Activated CD8-positive, alpha-beta T cell treated with anti-CD3 and anti-CD28 coated beads for 36 hours (primary cell): ENCODE results near the gene KCNJ6. TPM values are rescaled to one million over a fixed set of nuclear protein-coding genes. Genes with fewer than 3 reads are reported as not detected.

Experiments used
- ATAC-seq: fragments of 200-7000 bp; cut with Tn5 transposase; one replicate; pipeline ENCODE4 v1.10.0; 2021; ENCODE audit warnings: mild to moderate bottlenecking, moderate library complexity
- CTCF ChIA-PET: fragments of 350-600 bp; sonication (Branson Sonifier 250); formaldehyde crosslinking; loops from one replicate; lab custom pipeline; 2021; ENCODE audit warnings: antibody characterized with exemption; lab: Charles Lee
- POLR2A ChIA-PET: fragments of 350-600 bp; sonication (Branson Sonifier 250); formaldehyde crosslinking; loops from one replicate; lab custom pipeline; 2021; ENCODE audit warnings: antibody characterized with exemption; lab: Charles Lee
- DNase-seq: peaks from one replicate; pipeline ENCODE4 v3.0.0-alpha.2; 2020
- H3K27ac Mint-ChIP-seq: one replicate; pipeline ENCODE4 v1.8.0; 2021; ENCODE audit warnings: mild to moderate bottlenecking, mixed read lengths
- H3K27me3 Mint-ChIP-seq: one replicate; pipeline ENCODE4 v1.8.0; 2021; ENCODE audit warnings: mixed read lengths
- H3K36me3 Mint-ChIP-seq: one replicate; pipeline ENCODE4 v1.8.0; 2021; ENCODE audit warnings: low read depth, mixed read lengths
- H3K4me1 Mint-ChIP-seq: one replicate; pipeline ENCODE4 v1.8.0; 2021; ENCODE audit warnings: low read depth, mixed read lengths
- H3K4me3 Mint-ChIP-seq: one replicate; pipeline ENCODE4 v1.8.0; 2021; ENCODE audit warnings: mild to moderate bottlenecking, moderate library complexity, mixed read lengths
- H3K9me3 Mint-ChIP-seq: one replicate; pipeline ENCODE4 v1.8.0; 2021; ENCODE audit warnings: mixed read lengths
- intact Hi-C: fragments of 100-400 bp; cut with micrococcal nuclease; formaldehyde crosslinking; loops from one replicate; pipeline ENCODE4 v1.10.0; 2022
- total RNA-seq, 2 experiments: library from RNA; stranded (reverse); gene quantifications; one replicate each; pipeline ENCODE4 v1.2.3, GENCODE V29; 2021
- TF ChIP-seq, protein P1 (sequence below): fragments of 200-600 bp; IDR thresholded peaks from one replicate; pipeline ENCODE4 v1.8.0; 2022; ENCODE audit warnings: antibody characterized with exemption, mild to moderate bottlenecking

KCNJ6 gene
- total RNA-seq, 2 experiments from 2014 or later: not detected

DNA sequence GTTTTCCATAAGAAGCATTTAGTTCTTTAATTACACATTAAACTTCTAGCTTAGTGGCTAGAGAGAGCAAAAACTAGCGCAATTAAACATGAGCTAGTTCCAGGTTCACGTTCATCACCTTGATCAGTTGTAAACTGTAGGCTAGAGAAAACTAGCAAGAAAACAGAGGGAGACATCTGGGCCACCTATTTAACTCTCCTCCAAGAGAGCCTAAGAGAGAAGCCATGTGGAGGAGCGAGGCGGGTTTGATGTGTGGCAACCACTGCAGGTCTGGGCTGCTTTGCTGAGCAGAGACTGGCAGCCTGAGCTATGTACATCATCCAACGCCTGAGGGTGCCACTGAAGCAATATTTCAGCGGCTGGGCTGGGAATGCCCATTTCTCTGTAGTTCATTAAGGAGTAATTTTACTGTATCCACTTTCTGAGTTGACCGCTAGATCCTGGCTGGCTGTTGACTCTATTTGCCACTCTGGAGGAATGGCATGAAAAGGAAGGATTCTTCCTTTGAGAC is 296.7 kb downstream of the KCNJ6 start:
- Mint-ChIP-seq H3K27me3 (peaks cover 3% of the 10 kb centered on the region), H3K4me1 (no peaks in the 10 kb centered on the region), H3K9me3 (no peaks in the 10 kb centered on the region), H3K27ac (no peak overlapping the region), H3K4me3 (no peak overlapping the region), H3K36me3 (no peaks in the 10 kb centered on the region)
- DNase-seq: no peak
- POLR2A ChIA-PET: no interaction called here
- intact Hi-C loops: no loop called here
- no peak for ATAC-seq
- CTCF ChIA-PET: interaction anchor here (0.7 to 1.1 kb wide), 2 partner anchors 23 to 81 kb away, joined by 3 read pairs; no protein-coding TSS in a partner anchor
- TF ChIP-seq, protein P1, sequence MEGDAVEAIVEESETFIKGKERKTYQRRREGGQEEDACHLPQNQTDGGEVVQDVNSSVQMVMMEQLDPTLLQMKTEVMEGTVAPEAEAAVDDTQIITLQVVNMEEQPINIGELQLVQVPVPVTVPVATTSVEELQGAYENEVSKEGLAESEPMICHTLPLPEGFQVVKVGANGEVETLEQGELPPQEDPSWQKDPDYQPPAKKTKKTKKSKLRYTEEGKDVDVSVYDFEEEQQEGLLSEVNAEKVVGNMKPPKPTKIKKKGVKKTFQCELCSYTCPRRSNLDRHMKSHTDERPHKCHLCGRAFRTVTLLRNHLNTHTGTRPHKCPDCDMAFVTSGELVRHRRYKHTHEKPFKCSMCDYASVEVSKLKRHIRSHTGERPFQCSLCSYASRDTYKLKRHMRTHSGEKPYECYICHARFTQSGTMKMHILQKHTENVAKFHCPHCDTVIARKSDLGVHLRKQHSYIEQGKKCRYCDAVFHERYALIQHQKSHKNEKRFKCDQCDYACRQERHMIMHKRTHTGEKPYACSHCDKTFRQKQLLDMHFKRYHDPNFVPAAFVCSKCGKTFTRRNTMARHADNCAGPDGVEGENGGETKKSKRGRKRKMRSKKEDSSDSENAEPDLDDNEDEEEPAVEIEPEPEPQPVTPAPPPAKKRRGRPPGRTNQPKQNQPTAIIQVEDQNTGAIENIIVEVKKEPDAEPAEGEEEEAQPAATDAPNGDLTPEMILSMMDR: no peak

DNA sequence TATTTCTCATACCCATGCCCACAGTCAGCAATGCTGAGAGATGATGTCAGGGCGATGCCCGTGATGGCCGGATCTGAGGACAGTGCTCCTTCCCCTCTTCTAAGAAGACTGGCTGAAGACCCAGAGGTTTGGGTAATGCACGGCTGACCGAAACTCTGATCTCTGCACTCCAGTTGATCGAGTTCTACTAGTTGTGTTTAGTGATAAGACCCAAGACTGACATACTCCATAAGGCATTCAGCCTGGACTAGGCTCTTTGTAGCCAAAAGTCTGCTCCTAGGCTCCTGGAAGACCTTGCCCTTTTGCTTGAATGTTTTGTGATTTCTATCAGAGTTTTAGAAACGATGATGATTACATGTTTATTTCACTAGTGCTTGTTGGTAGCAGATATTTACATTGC is 298.2 kb downstream of the KCNJ6 start:
- no peaks in the 10 kb centered on the region for H3K9me3 Mint-ChIP-seq
- no peaks in the 10 kb centered on the region for H3K4me1 Mint-ChIP-seq
- intact Hi-C loops: no loop called here
- POLR2A ChIA-PET: no interaction called here
- no peak overlapping the region for H3K4me3 Mint-ChIP-seq
- H3K36me3 Mint-ChIP-seq: no peaks in the 10 kb centered on the region
- no peak overlapping the region for H3K27ac Mint-ChIP-seq
- ATAC-seq (no peak), DNase-seq (no peak)
- TF ChIP-seq, protein P1: no peak
- H3K27me3 Mint-ChIP-seq: peaks cover 3% of the 10 kb centered on the region
- CTCF ChIA-PET: no interaction called here

DNA sequence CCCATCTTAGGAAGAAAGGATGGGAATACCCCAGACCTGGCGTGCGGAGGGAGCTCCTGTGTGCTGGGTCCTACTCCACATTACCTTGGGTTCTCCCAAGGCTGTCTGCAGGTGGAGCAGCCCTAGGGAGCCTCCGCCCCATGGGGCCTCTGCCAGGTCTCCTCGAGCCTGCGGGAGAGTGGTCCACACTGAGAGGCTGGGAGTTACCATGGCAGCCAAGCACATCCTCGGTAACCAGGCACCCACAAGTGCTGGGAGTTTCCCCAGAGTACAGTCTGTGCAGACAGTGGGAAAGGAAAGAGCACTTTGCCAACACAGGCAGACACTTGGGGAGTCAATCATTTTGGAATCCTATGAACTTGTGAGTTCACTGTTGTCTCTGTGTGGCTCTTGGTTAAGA is 300.3 kb downstream of the KCNJ6 start:
- peaks cover 5% of the 10 kb centered on the region for H3K27me3 Mint-ChIP-seq
- TF ChIP-seq, protein P1: no peak
- ATAC-seq (no peak), DNase-seq (no peak)
- H3K36me3 Mint-ChIP-seq: no peaks in the 10 kb centered on the region
- H3K4me1 Mint-ChIP-seq: no peaks in the 10 kb centered on the region
- ChIA-PET POLR2A (no interaction called here), CTCF (no interaction called here)
- H3K27ac Mint-ChIP-seq: no peak overlapping the region
- intact Hi-C loops: no loop called here
- no peaks in the 10 kb centered on the region for H3K9me3 Mint-ChIP-seq
- no peak overlapping the region for H3K4me3 Mint-ChIP-seq

DNA sequence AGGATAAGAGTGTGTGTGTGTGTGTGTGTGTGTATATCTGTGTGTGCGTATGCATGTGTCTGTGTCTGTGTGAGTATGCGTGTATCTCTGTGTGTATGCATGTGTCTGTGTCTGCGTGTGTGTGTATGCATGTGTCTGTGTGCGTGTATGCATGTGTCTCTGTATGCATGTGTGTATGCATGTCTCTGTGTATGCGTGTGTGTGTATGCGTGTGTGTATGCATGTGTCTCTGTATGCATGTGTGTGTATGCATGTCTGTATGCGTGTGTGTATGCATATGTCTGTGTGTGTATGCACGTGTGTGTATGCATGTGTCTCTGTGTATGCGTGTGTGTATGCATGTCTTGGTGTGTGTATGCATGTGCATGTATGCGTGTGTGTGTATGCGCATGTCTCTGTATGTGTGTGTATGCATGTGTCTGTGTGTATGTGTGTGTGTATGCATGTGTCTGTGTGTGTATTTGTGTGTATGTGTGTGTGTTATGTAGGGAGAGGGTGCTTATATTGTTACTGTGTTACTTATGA is 301.8 kb downstream of the KCNJ6 start:
- ATAC-seq: no peak
- intact Hi-C loops: no loop called here
- no peaks in the 10 kb centered on the region for H3K4me1 Mint-ChIP-seq
- DNase-seq: no peak
- no peak overlapping the region for H3K27ac Mint-ChIP-seq
- CTCF ChIA-PET: no interaction called here
- POLR2A ChIA-PET: no interaction called here
- H3K36me3 Mint-ChIP-seq: no peaks in the 10 kb centered on the region
- no peak overlapping the region for H3K4me3 Mint-ChIP-seq
- no peaks in the 10 kb centered on the region for H3K9me3 Mint-ChIP-seq
- TF ChIP-seq, protein P1: no peak
- peaks cover 5% of the 10 kb centered on the region for H3K27me3 Mint-ChIP-seq

DNA sequence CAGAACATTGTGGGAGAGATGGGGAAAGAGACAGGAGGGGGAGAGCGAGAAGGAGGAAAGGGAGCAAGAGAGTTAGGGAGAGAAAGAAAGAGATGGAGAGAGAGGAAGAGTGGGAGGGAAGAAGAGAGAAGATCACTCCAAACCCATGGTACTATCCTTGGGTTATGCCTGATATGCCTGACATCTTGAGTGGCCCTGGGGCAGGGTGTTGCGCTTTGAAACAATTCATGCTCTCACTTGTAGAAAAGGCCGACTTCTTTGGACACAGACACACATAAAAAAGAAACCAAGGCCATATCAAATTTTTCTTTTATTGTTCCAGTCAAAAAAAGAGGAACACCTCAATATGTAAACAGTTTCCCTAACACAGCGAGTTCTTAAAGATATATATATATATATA is 309.2 kb downstream of the KCNJ6 start:
- intact Hi-C loops: no loop called here
- Mint-ChIP-seq H3K4me1 (no peaks in the 10 kb centered on the region), H3K9me3 (no peaks in the 10 kb centered on the region), H3K4me3 (no peak overlapping the region), H3K27me3 (peaks cover 16% of the 10 kb centered on the region), H3K27ac (no peak overlapping the region), H3K36me3 (no peaks in the 10 kb centered on the region)
- TF ChIP-seq, protein P1: no peak
- ATAC-seq (no peak), DNase-seq (no peak)
- ChIA-PET CTCF (interaction anchor here (1.3 kb wide), 1 partner anchor 43 kb away, joined by 3 read pairs; no protein-coding TSS in a partner anchor), POLR2A (no interaction called here)
